NCI-H1105 (cell line): ENCODE data around the gene FNBP1L.
"Not testable (repeated sequence)": the region's sequence is repeated elsewhere in the genome, so short reads cannot be mapped to it uniquely, and the experiment has no call there.

Experiments used
- DNase-seq: peaks from one replicate; lab custom pipeline; 2025; lab: John Stamatoyannopoulos, UW

Gene FNBP1L

DNA sequence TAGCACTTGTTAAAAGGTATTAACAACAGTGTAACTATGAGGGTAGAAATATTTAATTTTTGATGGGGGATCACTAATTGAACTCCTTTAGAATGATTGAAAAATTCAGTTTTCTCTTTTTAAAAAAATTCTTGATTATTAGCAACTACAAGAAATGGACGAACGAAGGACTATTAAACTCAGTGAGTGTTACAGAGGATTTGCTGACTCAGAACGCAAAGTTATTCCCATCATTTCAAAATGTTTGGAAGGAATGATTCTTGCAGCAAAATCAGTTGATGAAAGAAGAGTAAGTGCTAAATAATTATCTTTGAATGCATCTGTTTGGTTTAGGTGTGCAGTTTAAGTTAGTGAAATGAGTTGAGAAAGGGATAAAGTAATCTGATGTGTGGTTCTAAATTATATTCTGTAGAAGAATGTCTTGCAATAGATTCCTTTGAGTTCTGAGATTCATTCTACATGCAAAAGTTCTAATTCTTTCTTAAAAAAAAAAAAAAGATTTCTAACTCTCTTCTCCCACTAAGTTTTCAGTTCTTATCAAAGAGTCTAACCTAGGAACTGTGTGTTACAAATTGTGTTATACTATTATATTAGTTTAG is 85.0 kb downstream of the FNBP1L start:
- no peak for DNase-seq

DNA sequence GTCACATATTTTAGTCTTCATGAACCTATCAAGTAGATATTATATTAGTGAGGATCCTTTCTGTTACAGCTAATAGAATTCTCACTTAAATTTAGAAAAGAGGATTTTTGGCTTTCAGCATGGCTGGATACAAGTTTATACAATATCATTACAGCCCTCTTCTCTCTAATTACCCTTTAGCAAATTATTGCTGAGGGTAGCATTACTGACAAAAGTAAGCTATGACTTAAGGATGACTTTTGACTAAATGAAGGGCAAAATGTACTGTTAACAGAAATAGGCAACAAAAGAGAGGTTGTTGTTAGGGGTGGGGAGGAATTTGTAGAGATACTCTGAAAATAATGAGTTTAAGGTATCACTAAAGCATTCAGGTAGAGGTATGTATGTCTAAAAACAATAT is 85.8 kb downstream of the FNBP1L start:
- DNase-seq: no peak

- no peak for DNase-seq
Observed at GRCh38 chr1:93537396-93537795, 89.5 kb downstream of the FNBP1L start.

GRCh38 chr1:93537924-93538323 is 90.0 kb downstream of the FNBP1L start:
- no peak for DNase-seq

DNA sequence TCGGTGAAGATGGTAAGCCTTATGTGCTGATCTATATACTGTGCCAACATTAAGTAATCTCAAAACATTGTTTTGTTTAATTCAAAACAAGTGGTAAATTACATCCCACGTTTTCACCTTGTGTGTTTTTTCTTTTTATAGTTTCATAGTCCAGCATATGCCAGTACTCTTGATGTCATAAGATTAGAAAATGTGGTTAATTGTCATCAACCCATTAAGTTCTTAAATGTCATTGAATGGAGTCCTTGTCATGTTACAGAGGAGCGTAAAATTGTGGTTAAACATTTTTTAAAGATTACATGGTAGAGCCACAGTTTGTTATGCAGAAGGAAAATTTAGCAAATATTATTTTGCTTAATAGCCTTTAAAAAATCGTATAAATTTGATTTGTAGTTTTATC is 93.1 kb downstream of the FNBP1L start:
- DNase-seq: no peak

DNA sequence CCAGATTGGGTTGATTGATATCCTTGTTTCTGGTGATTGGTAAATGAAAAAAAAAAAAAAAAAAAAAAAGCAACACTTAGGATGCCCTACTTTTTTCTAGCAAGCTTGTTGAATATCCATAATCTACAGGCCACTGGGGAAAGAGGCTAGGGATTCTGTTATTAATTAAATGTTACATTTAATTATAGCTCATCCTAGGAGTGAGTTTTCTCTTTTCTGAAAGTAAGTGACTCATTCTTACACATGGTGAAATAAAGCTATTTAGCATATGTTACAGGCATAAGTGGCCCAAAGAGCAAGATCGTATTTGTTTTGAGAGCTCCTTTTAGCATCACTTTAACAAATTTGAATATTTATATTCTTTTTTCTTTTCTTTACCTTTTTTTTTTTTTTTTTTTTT is 94.5 kb downstream of the FNBP1L start:
- DNase-seq: no peak

- DNase-seq: no peak
Observed at GRCh38 chr1:93546162-93546863, 98.4 kb downstream of the FNBP1L start.

DNA sequence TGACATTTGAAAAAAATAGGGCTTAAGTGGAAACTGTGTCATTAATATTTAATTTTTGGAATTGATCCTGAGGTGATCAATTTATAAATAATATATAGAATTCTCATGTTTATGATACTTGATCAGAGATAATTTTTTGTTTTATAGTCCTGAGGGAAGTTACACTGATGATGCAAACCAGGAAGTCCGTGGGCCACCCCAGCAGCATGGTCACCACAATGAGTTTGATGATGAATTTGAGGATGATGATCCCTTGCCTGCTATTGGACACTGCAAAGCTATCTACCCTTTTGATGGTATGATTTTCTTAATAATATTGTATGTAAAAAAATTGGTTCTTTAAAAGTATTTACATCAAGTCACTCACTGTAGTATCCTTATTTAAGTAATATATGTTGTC is 101.2 kb downstream of the FNBP1L start:
- DNase-seq: no peak

GRCh38 chr1:93549811-93550210 is 101.9 kb downstream of the FNBP1L start:
- DNase-seq: no peak

GRCh38 chr1:93552741-93553455 is 105.0 kb downstream of the FNBP1L start:
- DNase-seq: peak; percentile 27

DNA sequence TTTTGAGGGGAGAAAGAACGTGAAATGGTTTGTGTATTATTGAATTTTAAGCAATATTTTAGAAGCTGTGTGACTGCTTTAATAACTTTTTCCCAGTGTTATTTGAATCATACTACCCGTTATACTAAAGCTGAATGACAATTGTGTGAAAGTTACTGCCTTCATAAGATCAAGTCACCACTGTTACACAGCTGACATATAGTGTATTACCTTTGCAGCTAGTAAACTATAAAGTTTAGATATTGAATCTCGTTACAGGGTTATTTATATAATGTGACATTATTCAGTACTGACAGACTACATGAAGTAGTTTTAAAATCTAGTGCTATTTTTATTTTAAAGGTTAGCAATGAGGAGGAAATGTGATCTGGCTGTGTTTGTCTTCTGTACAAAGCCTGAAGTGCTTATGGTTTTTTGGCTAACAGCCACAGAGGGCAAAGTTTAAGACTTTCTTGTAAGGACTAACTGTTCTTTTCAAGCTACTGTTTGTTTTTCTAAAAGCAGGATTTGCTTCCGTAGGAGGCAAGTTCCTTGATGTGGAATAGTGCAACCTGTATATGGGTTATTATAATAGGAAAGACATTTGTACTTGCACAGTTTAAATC is 106.1 kb downstream of the FNBP1L start:
- DNase-seq: not testable (repeated sequence)

- no peak for DNase-seq
Observed at GRCh38 chr1:93554883-93555872, 107.3 kb downstream of the FNBP1L start.

DNA sequence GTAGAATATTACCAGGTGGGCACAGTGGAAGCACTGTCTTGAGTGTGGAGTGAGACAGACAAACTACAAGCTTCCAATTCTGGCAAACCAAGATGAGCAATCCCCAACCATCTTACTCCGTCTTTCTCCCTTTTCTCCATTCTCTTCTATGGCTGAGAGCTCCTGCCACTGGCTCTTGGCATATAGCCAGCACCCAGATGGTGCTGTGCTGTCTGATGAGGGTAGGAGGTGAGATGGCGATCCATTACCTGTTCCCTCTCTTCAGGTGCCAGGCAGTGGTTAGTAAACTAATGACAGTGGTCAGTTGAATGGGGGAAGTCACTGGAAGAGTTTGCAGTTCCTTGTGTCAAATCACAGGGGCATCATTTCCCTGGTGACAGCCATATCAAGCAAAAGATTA is 108.4 kb downstream of the FNBP1L start:
- DNase-seq: peak; percentile 76

GRCh38 chr1:93559045-93559444 is 111.1 kb downstream of the FNBP1L start:
- DNase-seq: no peak

DNA sequence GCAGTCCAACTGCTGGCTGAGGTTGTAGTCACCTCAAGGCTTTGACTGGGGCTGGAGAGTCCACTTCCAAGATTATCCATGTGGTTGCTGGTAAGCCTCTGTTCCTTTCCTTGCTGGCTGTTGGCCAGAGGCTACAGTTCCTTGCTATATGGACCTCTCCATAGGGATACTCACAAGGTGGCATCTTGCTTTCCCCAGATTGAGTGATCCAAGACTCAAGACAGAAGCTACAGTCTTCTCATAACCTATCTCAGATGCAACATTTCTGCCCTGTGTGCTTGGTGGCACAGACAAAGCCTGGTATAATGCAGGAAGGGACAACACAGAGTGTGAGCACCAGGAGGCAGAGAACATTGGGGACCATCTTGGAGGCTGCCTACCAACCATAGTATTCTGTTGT is 111.8 kb downstream of the FNBP1L start:
- DNase-seq: no peak

DNA sequence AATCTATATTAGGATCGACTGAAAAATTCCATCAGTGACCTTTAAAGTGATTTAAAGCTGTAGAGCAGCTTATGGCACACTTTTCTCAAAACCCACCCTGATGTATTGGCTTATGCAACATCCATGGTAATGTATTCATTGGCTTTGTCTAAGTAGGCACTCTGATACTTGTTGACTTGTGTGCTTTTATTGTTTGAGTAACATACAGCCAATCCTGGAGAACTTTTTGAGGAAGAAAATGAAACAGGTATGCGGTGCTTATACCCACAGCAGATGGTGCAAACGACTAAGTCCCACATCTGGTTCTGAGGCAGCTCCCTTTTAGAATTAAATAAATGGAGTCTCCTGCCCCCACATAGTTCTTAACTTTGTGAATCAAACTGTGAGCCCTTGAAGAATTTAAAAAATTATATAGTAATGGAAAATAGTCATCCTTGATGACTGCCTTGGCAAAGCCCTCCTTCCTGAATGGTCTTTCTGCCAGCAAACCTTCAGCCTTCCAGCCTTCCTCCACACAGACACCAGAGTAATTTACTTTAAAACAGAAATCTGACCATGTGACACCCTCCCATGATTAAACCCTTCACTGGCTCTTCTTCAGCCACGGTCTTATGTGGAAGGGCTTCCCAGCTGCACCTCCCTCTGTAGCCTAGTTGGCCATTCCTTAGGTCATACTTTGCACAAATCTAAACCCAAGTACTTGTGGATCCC is 117.7 kb downstream of the FNBP1L start:
- DNase-seq: no peak

DNA sequence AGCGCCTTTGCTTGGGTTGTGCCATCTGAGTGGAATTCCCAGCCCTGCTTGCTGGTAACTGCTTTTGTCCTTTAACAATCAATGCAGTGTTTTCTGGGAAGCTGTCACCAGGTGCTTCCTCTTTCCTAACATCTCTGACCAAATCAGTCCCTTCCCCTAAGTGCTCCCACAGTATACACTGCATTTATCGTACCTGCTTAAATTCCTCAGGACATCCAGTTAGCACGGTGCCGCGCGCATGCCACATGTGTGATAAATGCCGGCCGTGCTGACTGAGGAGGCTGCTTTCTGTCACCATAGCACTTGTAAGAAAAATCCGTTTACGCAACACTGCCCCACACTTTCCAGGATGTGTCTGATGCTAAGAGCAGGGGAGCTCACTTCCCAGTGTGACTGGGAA is 118.3 kb downstream of the FNBP1L start:
- DNase-seq: no peak

- no peak for DNase-seq
Observed at GRCh38 chr1:93567255-93567918, 119.5 kb downstream of the FNBP1L start.

GRCh38 chr1:93569489-93569888 is 121.6 kb downstream of the FNBP1L start:
- DNase-seq: no peak

DNA sequence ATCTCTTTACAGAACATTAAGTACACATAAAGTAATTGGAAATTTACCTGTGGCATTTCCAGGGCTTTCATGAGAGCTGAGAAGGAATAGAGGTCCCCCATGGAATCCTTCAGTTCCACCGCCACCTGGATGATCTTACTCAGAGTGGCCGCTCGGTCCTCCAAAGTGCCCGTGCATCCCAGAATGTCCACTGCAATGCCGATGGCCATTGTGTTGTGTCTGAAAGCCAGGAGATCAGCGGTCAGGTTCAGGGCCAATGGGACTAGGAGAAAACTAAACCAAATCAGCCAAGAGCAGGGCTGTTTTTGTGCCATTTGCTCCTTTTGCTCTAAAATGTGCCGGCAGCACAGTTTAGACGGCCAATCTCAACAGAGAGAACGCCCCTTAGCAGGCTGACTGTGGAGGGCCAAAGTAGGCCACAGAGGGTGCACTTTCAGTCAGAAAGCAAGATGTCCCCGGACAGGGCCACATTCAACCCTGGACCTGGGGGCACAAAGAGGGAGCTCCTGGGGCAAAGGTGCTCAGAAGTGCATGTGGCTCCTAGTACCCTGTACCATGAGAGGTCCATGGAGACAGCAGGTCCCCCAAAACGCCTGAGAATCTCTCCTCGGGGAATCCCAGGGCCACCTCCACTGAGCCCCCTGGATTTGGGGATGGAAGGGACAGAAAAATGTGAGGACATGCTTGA is 123.8 kb downstream of the FNBP1L start:
- no peak for DNase-seq
